Activated CD4-positive, alpha-beta memory T cell treated with anti-CD3 and anti-CD28 coated beads for 36 hours (primary cell): ENCODE data around the gene CACNB4. TPM values are rescaled to one million over a fixed set of nuclear protein-coding genes. Genes with fewer than 3 reads are reported as not detected.

Experiments used
- CTCF ChIA-PET: fragments of 350-600 bp; sonication (Branson Sonifier 250); formaldehyde crosslinking; loops from one replicate; lab custom pipeline; 2021; ENCODE audit warnings: antibody characterized with exemption, inconsistent platforms; lab: Charles Lee
- POLR2A ChIA-PET: fragments of 350-600 bp; sonication (Branson Sonifier 250); formaldehyde crosslinking; loops from one replicate; lab custom pipeline; 2021; ENCODE audit warnings: antibody characterized with exemption; lab: Charles Lee
- DNase-seq: peaks from one replicate; pipeline ENCODE4 v3.0.0-alpha.2; 2020
- H3K27ac Mint-ChIP-seq: one replicate; pipeline ENCODE4 v1.8.0; 2021; ENCODE audit warnings: mixed read lengths
- H3K27me3 Mint-ChIP-seq: one replicate; pipeline ENCODE4 v1.8.0; 2021; ENCODE audit warnings: mixed read lengths
- H3K36me3 Mint-ChIP-seq: one replicate; pipeline ENCODE4 v1.8.0; 2021; ENCODE audit warnings: mixed read lengths
- H3K4me1 Mint-ChIP-seq: one replicate; pipeline ENCODE4 v1.8.0; 2021; ENCODE audit warnings: low read depth, mixed read lengths
- H3K4me3 Mint-ChIP-seq: one replicate; pipeline ENCODE4 v1.8.0; 2021; ENCODE audit warnings: mild to moderate bottlenecking, mixed read lengths
- H3K9me3 Mint-ChIP-seq: one replicate; pipeline ENCODE4 v1.8.0; 2021; ENCODE audit warnings: mixed read lengths
- intact Hi-C: fragments of 100-400 bp; cut with micrococcal nuclease; formaldehyde crosslinking; loops from one replicate; pipeline ENCODE4 v1.15.1; 2023
- total RNA-seq, 2 experiments: library from RNA; stranded (reverse); gene quantifications; one replicate each; pipeline ENCODE4 v1.2.3, GENCODE V29; 2021

CACNB4 gene
- total RNA-seq, 2 experiments from 2014 or later, result 0.19 to 0.48 TPM

GRCh38 chr2:151830961-151831360 is 267.9 kb downstream of the CACNB4 start:
- no peak for DNase-seq
- H3K9me3 Mint-ChIP-seq, result no peaks in the 10 kb centered on the region
- POLR2A ChIA-PET, result no interaction called here
- peaks cover 19% of the 10 kb centered on the region for H3K4me1 Mint-ChIP-seq
- no peaks in the 10 kb centered on the region for H3K27me3 Mint-ChIP-seq
- intact Hi-C loops, result no loop called here
- H3K4me3 Mint-ChIP-seq, result no peak overlapping the region
- H3K27ac Mint-ChIP-seq, result no peak overlapping the region
- CTCF ChIA-PET, result interaction anchor here (0.6 to 1.0 kb wide), 3 partner anchors 20 to 704 kb away, joined by 3 to 4 read pairs (median 3); no protein-coding TSS in a partner anchor
- H3K36me3 Mint-ChIP-seq, result no peaks in the 10 kb centered on the region

GRCh38 chr2:151828890-151829324 is 269.9 kb downstream of the CACNB4 start:
- Mint-ChIP-seq H3K36me3 (no peaks in the 10 kb centered on the region), H3K4me3 (peak overlapping the region; percentile 93), H3K27me3 (no peaks in the 10 kb centered on the region), H3K9me3 (no peaks in the 10 kb centered on the region), H3K4me1 (peaks cover 37% of the 10 kb centered on the region), H3K27ac (peak overlapping the region; percentile 79)
- POLR2A ChIA-PET, result interaction anchor here (1.3 to 1.9 kb wide), 2 partner anchors 9 to 888 kb away, joined by 4 to 18 read pairs; partner anchors contain the start of gene PRPF40A
- CTCF ChIA-PET, result interaction anchor here (0.8 to 2.4 kb wide), 2 partner anchors 37 to 197 kb away, joined by 3 to 9 read pairs; no protein-coding TSS in a partner anchor
- intact Hi-C loops, result loop anchor here (1.0 to 10.0 kb wide), 10 partner anchors 9 to 889 kb away; partner anchors contain the start of genes ARL6IP6, RBM43 and STAM2
- DNase-seq, result no peak

DNA sequence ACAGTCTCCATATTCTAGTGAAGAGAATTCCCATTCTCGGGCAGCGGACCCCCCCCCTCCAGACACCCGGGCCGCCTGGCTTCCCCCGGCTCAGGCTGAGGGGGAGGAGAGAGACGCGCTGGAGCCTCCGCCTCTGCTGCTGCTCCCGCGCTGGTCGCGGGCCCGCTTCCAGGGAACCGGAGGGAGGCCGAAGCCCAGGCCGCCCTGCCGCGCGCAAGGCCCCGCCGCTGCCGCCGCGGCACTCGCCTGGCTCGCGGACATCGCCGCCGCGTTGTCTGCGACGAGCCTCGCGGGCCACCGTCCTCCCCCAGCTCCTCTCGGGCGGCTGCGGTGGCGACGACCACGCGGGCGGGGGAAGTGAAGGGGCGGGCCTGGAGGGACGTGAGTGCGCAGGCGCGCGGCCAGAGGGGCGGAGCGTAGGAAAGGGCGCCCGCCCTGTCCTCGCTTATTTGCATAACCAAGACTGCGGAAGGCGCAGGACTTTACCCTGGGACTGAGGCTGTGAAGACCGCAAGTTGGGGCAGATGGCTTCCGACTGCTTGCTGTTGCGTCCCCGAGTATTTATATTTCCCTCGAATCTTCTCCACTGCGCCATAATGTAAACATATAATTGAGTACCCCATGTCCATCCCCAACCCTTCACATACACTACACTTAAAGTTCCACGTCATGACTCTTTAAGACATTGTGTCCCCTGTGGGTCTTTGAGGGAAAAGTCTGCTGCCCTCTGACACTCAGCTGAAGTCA is 270.5 kb downstream of the CACNB4 start, which contains the start of gene ARL5A:
TSS of gene ARL5A (minus strand) at position 279 of the 747 bp plus-strand sequence. CDS start at position 34, 245 bp downstream.
- peak within 1 kb of the TSS; percentile 79 for H3K27ac Mint-ChIP-seq
- intact Hi-C loops, result loop anchor here (1.0 to 10.0 kb wide), 10 partner anchors 8 to 890 kb away; partner anchors contain the start of genes ARL6IP6, RBM43 and STAM2
- H3K9me3 Mint-ChIP-seq, result no peaks in the 10 kb centered on the region
- POLR2A ChIA-PET, result interaction anchor here (0.6 to 1.9 kb wide), 5 partner anchors 9 to 889 kb away, joined by 3 to 18 read pairs (median 4); partner anchors contain the start of gene PRPF40A
- H3K36me3 Mint-ChIP-seq, result no peaks in the 10 kb centered on the region
- peak within 1 kb of the TSS; percentile 93 for H3K4me3 Mint-ChIP-seq
- CTCF ChIA-PET, result interaction anchor here (0.8 to 2.4 kb wide), 4 partner anchors 12 to 197 kb away, joined by 3 to 9 read pairs (median 3); no protein-coding TSS in a partner anchor
- H3K27me3 Mint-ChIP-seq, result no peaks in the 10 kb centered on the region
- peaks cover 43% of the 10 kb centered on the region for H3K4me1 Mint-ChIP-seq
- peak; percentile 96 for DNase-seq

- POLR2A ChIA-PET, result interaction anchor here (0.6 to 1.9 kb wide), 5 partner anchors 8 to 890 kb away, joined by 3 to 18 read pairs (median 4); partner anchors contain the start of gene PRPF40A
- peaks cover 50% of the 10 kb centered on the region for H3K4me1 Mint-ChIP-seq
- intact Hi-C loops, result loop anchor here (1.0 to 10.0 kb wide), 10 partner anchors 7 to 891 kb away; partner anchors contain the start of genes ARL6IP6, RBM43 and STAM2
- CTCF ChIA-PET, result interaction anchor here (0.8 to 2.4 kb wide), 3 partner anchors 13 to 198 kb away, joined by 3 to 9 read pairs (median 3); no protein-coding TSS in a partner anchor
- peak overlapping the region; percentile 76 for H3K27ac Mint-ChIP-seq
- no peaks in the 10 kb centered on the region for H3K27me3 Mint-ChIP-seq
- peak overlapping the region; percentile 93 for H3K4me3 Mint-ChIP-seq
- H3K36me3 Mint-ChIP-seq, result no peaks in the 10 kb centered on the region
- DNase-seq, result peak; percentile 31
- no peaks in the 10 kb centered on the region for H3K9me3 Mint-ChIP-seq
These were observed 271.2 kb downstream of the CACNB4 start for GRCh38 chr2:151827564-151828142.

DNA sequence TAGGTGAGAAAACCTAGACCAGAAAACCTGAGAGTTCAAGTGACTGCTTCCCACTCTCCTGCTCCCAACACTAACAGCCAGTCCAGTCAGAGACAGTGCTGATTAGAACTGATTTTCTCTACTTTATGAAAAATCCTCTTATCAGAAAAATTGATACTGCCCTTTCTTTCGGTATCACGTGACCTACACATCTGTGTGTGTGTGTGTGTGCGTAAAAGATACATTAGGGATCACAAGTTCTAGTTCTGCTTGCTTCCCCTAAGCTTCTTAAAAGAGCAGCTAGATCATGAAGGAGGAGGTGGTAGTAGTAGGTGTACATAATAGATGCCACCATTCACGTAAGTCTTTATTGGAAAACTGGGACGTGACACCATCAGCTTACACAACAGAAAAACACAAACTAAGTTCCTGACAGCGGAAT is 272.1 kb downstream of the CACNB4 start:
- ChIA-PET CTCF (interaction anchor here (0.8 kb wide), 1 partner anchor 197 kb away, joined by 3 read pairs; no protein-coding TSS in a partner anchor), POLR2A (no interaction called here)
- intact Hi-C loops, result loop anchor here (5.0 to 10.0 kb wide), 8 partner anchors 51 to 748 kb away; partner anchors contain the start of genes RBM43 and STAM2
- Mint-ChIP-seq H3K36me3 (no peaks in the 10 kb centered on the region), H3K4me3 (peak overlapping the region; percentile 93), H3K27ac (no peak overlapping the region), H3K27me3 (no peaks in the 10 kb centered on the region), H3K4me1 (peaks cover 56% of the 10 kb centered on the region), H3K9me3 (no peaks in the 10 kb centered on the region)
- no peak for DNase-seq

- H3K36me3 Mint-ChIP-seq, result no peaks in the 10 kb centered on the region
- CTCF ChIA-PET, result no interaction called here
- no peaks in the 10 kb centered on the region for H3K9me3 Mint-ChIP-seq
- intact Hi-C loops, result loop anchor here (5.0 to 10.0 kb wide), 8 partner anchors 52 to 750 kb away; partner anchors contain the start of genes RBM43 and STAM2
- no peak overlapping the region for H3K27ac Mint-ChIP-seq
- DNase-seq, result no peak
- POLR2A ChIA-PET, result no interaction called here
- H3K4me1 Mint-ChIP-seq, result peaks cover 71% of the 10 kb centered on the region
- H3K27me3 Mint-ChIP-seq, result no peaks in the 10 kb centered on the region
- no peak overlapping the region for H3K4me3 Mint-ChIP-seq
These were observed 274.0 kb downstream of the CACNB4 start for GRCh38 chr2:151824886-151825285.

DNA sequence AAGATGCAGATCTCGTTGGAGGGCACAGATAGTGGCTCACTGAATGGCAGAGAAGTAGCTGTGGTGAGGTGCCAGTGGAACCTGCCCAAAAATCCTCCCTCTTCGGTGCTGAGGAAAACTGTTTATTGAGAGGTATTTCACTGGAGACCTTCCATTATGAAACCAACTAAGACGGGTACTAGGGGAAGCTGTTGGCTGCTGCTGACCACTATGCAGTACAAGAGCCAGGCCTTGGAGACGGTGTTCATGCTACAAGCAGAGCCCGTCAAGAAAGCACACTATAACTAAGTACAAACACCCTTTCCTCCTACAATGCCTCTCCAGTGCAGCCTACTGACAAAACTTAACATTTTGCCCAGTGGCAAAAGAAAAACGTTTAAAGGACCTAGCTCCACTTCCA is 275.2 kb downstream of the CACNB4 start:
- no peaks in the 10 kb centered on the region for H3K27me3 Mint-ChIP-seq
- intact Hi-C loops, result loop anchor here (10.0 kb wide), 4 partner anchors 189 to 751 kb away; partner anchors contain the start of gene RBM43
- H3K4me1 Mint-ChIP-seq, result peaks cover 77% of the 10 kb centered on the region
- H3K27ac Mint-ChIP-seq, result no peak overlapping the region
- no peaks in the 10 kb centered on the region for H3K36me3 Mint-ChIP-seq
- ChIA-PET CTCF (no interaction called here), POLR2A (no interaction called here)
- H3K9me3 Mint-ChIP-seq, result no peaks in the 10 kb centered on the region
- no peak overlapping the region for H3K4me3 Mint-ChIP-seq
- DNase-seq, result no peak

DNA sequence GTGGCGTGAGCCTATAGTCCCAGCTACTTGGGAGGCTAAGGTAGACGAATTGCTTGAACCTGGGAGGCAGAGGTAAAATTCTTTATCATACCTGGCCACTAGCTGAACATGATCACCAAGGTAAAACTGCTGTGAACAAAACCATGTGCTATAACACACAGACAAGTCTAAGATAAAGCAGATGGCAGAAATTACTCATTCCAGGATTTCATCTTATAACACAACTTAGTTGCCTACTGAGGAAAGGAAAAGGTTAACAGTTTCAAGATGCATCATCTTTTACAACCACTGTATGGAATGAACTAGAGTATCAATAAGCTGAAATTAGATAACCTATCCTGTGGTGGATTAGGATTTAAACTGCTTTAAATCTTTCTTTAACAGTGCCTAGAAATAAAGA is 278.9 kb downstream of the CACNB4 start:
- ChIA-PET CTCF (interaction anchor here (0.6 to 1.6 kb wide), 3 partner anchors 21 to 205 kb away, joined by 3 to 5 read pairs (median 5); no protein-coding TSS in a partner anchor), POLR2A (interaction anchor here (2.2 kb wide), 1 partner anchor 8 kb away, joined by 18 read pairs; the partner anchor contains the start of gene ARL5A)
- Mint-ChIP-seq H3K27me3 (no peaks in the 10 kb centered on the region), H3K4me3 (no peak overlapping the region), H3K27ac (peak overlapping the region; percentile 38), H3K9me3 (no peaks in the 10 kb centered on the region), H3K36me3 (peaks cover 6% of the 10 kb centered on the region), H3K4me1 (peaks cover 57% of the 10 kb centered on the region)
- intact Hi-C loops, result loop anchor here (1.0 to 10.0 kb wide), 5 partner anchors 8 to 755 kb away; partner anchors contain the start of genes ARL5A and RBM43
- no peak for DNase-seq

GRCh38 chr2:151817929-151818328 is 280.9 kb downstream of the CACNB4 start:
- Mint-ChIP-seq H3K4me1 (peaks cover 37% of the 10 kb centered on the region), H3K9me3 (no peaks in the 10 kb centered on the region), H3K27me3 (no peaks in the 10 kb centered on the region), H3K27ac (no peak overlapping the region), H3K4me3 (no peak overlapping the region), H3K36me3 (peaks cover 6% of the 10 kb centered on the region)
- ChIA-PET POLR2A (no interaction called here), CTCF (no interaction called here)
- DNase-seq, result no peak
- intact Hi-C loops, result no loop called here

- no peak for DNase-seq
- CTCF ChIA-PET, result interaction anchor here (0.9 to 1.5 kb wide), 3 partner anchors 9 to 208 kb away, joined by 3 to 5 read pairs (median 3); no protein-coding TSS in a partner anchor
- Mint-ChIP-seq H3K4me3 (no peak overlapping the region), H3K4me1 (peaks cover 28% of the 10 kb centered on the region), H3K27ac (no peak overlapping the region), H3K9me3 (peaks cover 2% of the 10 kb centered on the region), H3K36me3 (peaks cover 13% of the 10 kb centered on the region), H3K27me3 (no peaks in the 10 kb centered on the region)
- POLR2A ChIA-PET, result interaction anchor here (1.1 kb wide), 1 partner anchor 11 kb away, joined by 4 read pairs; the partner anchor contains the start of gene ARL5A
- intact Hi-C loops, result no loop called here
These were observed 282.0 kb downstream of the CACNB4 start for GRCh38 chr2:151816843-151817242.
